OCI-M2 (cell line): ENCODE measurements around the gene STPG2.

Source experiments
- DNase-seq: peaks from one replicate; lab custom pipeline; 2025; ENCODE audit not compliant: unreplicated experiment; lab: John Stamatoyannopoulos, UW

The STPG2 gene

GRCh38 chr4:97836662-97837061, 306.6 kb downstream of the STPG2 start:
- DNase-seq: no peak

DNA sequence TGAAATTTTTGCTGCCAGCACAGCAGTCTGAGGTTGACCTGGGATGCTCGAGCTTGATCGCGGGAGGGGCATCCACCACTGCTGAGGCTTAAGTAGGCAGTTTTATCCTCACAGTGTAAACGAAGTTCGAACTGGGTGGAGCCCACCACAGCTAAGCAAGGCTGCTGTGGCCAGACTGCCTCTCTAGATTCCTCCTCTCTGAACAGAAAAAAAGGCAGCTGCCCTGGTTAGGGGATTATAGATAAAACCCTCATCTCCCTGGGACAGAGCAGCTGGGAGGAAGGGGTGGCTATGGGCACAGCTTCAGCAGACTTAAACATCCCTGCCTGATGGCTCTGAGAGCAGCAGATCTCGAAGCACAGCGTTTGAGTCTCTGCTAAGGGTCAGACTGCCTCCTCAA, 314.6 kb downstream of the STPG2 start:
- no peak for DNase-seq

DNA sequence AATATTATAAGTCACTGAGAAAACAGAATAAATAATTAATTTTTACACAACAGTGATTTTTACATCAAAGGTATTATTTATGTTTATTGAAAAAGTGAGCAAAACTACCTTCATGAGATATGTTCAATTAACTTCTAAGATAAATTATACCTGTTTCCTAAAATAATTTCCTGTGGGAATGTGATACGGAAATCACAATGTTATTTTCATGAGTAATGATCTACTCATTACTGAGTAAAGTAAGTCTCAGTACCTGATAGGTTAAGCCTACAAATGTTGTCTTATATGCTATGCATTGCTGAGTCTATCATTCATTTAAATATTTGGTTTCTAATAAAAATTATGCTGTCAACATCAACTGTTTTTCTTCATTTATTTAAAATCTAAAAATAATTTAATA, 324.0 kb downstream of the STPG2 start:
- no peak for DNase-seq

- no peak for DNase-seq
Observed at GRCh38 chr4:97812768-97813167, 330.5 kb downstream of the STPG2 start.

GRCh38 chr4:97786306-97786920, 356.9 kb downstream of the STPG2 start:
- no peak for DNase-seq

DNA sequence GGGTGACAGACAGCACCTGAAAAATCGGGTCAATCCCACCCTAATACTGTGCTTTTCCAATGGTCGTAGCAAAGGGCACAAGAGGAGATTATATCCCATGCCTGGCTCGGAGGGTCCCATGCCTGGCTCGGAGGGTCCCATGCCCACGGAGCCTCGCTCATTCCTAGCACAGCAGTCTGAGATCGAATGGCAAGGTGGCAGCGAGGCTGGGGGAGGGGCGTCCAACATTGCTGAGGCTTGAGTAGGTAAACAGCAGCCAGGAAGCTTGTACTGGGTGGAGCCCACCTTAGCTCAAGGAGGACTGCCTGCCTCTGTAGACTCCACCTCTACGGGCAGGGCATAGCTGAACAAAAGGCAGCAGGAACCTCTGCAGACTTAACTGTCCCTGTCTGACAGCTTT, 365.1 kb downstream of the STPG2 start:
- no peak for DNase-seq

GRCh38 chr4:97774347-97774989, 368.8 kb downstream of the STPG2 start:
- no peak for DNase-seq

- no peak for DNase-seq
Observed at GRCh38 chr4:97770222-97770621, 373.1 kb downstream of the STPG2 start.

DNA sequence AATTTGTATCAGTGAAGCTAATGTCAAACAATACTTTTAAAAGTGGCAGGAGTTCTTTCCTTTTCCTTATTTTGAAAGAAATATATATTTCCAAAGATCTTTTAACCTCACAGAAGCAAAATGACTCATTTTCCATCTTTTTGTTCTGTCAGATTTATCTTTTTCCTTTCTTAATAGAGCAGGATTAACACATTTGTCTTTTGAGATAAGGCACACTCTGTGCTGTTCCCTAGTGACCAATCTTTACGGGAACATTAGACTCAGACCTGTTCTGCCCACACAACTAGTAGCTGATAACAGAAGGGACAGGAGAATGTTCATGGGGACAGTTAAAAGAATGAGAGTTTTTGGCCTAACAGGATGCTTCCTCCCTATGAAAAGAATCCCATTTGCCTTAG, 381.2 kb downstream of the STPG2 start:
- no peak for DNase-seq

- DNase-seq: no peak
Observed at GRCh38 chr4:97761445-97762114, 381.7 kb downstream of the STPG2 start.

DNA sequence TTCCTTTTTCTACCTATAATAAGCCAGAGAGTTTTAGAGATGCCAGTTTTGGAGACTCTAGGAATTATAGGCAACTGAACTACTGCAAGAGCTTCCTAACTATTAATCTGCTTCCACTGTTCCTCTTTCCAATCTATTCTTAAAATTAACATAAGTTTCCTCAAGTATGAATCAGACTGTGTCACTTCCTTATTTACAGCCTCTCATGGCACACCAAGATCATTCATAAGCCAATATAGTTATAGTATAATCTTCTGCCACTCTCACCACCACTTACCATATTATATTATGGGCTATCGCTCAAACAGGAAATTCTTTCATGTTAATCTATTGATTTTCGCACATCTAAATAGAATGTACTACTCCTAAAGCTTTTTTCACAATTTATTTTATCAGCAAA, 383.5 kb downstream of the STPG2 start:
- no peak for DNase-seq

DNA sequence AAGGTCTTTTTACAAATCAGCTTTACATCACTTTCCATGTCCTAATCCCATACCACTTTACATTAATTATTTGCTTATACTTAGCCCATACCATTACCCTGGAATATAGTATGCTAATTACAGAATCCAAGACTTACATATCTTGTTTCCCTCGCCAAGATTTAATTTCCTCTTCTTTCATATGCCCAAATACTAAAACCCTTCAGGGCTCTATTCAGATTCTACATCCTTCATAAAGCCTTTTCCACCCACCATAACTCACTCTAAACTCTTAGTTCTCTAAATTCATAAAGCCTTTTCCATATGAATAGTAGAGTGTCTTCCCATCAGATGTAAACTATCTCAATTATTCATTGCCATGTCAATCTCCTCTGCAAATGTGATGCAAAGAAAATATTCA, 390.7 kb downstream of the STPG2 start:
- no peak for DNase-seq

GRCh38 chr4:97747945-97748344, 395.3 kb downstream of the STPG2 start:
- DNase-seq: no peak

GRCh38 chr4:97720869-97721432, 422.3 kb downstream of the STPG2 start:
- DNase-seq: no peak

DNA sequence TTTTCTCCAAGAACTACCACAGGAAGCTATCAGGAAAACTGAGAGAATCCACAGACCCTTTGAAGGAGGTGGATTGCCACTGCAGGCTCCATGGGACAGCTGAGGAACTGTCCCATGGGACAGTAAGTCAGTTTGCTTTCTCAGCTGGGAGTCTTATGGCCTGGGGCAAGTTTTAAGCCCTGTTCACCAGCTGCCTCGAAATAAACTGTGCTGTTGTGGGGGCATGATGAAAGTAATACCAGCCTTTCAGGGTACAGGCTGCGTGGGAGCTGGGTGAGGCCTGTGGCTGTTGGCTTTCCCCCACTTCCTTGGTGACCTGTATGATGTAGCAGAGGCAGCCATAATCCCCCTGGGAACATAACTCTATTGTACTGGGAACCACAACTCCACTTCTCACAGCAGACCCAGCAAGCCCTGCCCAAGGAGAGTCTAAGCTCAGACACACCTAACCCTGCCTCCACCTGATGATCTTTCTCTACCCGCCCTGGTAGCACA, 452.1 kb downstream of the STPG2 start:
- no peak for DNase-seq

DNA sequence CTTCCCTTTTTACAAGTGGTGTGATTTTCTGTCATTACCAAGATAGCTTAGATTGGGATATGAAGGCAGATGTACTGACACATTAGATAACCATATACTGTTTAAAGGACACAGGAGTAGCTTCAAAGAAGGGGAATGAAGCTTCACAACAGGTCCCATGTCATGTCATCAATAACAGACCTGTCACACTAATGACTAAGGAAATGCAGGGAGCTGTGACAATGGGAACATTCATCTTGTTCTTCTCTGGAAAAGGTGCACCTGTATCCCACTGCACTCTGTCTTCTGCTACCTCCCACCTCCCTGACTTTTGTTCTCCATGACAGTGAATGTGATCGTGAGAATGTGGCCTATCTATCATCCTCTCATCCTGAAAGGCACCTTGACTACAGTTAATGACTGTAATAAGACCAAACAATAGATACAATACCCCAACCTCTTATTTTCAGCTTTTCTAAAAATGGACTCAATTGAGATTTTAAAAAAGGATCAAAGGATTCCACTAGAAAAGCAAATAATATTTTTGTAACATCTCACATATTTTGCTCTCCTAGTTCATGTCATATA, 472.5 kb downstream of the STPG2 start:
- DNase-seq: no peak

DNA sequence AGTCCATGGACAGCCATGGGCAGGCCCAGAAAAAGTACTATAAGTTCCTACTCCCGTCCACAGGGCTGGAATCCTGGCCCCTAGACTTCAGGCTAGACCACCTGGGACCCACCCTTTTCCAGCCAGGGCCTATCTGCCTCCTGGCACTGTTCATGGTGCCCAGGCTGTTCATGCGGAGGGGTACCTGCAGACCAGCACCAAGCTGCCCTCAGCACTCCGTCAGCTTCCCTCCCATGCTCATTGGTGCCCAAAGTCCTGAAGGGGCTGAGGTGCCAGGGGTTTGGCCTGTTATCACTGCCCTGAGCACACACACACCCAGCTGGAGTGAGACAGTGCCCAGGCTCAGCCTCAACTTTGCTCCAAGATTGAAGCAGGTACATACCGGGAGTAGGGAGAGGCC, 477.7 kb downstream of the STPG2 start:
- DNase-seq: no peak

GRCh38 chr4:97664741-97665140, 478.5 kb downstream of the STPG2 start:
- DNase-seq: no peak

GRCh38 chr4:97662133-97662532, 481.1 kb downstream of the STPG2 start:
- DNase-seq: no peak

DNA sequence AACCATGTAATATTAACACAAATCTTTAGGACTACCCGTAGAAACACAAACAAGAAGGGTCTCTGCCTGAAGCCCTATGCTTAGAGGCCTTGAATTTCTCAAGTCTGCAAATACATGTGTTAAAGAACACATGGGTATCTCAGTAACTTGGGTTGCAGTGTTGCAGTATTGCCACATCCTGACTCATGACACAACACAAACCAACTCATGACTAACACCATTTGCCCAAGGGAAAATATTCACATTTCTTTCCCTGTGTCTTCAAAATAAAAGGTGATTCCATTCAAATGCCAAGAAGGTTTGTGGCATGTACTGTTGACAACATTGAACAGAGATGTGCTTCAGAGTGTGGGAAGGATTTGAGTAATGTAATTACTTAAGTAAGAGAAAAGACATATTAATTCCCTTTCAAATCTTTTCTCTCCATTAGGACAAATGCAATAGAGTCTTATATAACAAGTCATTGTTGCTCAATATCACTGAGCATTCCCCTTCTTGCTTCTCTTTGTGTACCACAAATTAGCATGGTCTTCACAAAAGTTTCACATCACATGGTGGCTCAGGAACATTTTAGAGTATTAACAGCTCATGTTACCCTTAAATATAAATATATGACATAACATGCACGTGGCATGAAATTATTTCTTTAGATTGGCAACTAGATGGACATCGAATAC, 487.1 kb downstream of the STPG2 start:
- DNase-seq: no peak

- DNase-seq: no peak
Observed at GRCh38 chr4:97653701-97654100, 489.6 kb downstream of the STPG2 start.
